Measurements from ENCODE around the gene STX18.

GRCh38 chr4:4490816-4491215, 51.0 kb downstream of the STX18 start:
- TF ChIP-seq POLR2A (IDR thresholded peaks at IDR 0.05) (no peak), POLR2AphosphoS5 (IDR thresholded peaks at IDR 0.05) (no peak)
- TF ChIP-seq, protein P1, sequence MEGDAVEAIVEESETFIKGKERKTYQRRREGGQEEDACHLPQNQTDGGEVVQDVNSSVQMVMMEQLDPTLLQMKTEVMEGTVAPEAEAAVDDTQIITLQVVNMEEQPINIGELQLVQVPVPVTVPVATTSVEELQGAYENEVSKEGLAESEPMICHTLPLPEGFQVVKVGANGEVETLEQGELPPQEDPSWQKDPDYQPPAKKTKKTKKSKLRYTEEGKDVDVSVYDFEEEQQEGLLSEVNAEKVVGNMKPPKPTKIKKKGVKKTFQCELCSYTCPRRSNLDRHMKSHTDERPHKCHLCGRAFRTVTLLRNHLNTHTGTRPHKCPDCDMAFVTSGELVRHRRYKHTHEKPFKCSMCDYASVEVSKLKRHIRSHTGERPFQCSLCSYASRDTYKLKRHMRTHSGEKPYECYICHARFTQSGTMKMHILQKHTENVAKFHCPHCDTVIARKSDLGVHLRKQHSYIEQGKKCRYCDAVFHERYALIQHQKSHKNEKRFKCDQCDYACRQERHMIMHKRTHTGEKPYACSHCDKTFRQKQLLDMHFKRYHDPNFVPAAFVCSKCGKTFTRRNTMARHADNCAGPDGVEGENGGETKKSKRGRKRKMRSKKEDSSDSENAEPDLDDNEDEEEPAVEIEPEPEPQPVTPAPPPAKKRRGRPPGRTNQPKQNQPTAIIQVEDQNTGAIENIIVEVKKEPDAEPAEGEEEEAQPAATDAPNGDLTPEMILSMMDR (IDR thresholded peaks at IDR 0.05), result no peak
